ENCODE results near the gene COPG1.

DNA sequence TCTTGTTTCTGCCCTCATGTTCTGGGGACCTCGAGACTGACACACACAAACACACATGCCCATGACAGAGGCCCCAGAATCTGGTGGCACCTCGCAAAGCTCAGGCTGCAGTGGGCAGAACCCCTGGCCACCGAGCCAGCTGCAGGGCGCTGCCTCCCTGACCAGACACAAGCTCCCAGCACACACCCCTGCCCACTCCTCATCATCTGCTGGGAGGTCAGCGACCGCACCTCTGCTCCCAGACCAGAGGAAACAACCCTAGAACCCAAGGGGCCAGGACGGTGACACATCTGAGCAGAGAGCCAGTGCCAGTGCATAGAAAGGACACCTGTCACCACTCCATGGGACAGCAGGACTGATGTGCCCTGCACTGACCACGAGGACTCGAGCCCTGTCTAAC is 72.5 kb downstream of the COPG1 start:
- TF ChIP-seq CTCF (conservative IDR thresholded peaks at IDR 0.05; ENCODE audit: low read depth, low read length) (no peak), POLR2A (IDR thresholded peaks at IDR 0.05; ENCODE audit: low read depth, low read length) (no peak), BHLHE40 (IDR thresholded peaks at IDR 0.05; ENCODE audit: low read depth, low read length) (no peak), MXI1 (IDR thresholded peaks at IDR 0.05; ENCODE audit: borderline replicate concordance, low read depth, low read length) (no peak), SMC3 (IDR thresholded peaks at IDR 0.05; ENCODE audit: low read depth, low read length) (no peak), RAD21 (IDR thresholded peaks at IDR 0.05; ENCODE audit: low read length) (no peak), MAZ (IDR thresholded peaks at IDR 0.05; ENCODE audit: borderline replicate concordance, low read depth, low read length) (no peak), RCOR1 (IDR thresholded peaks at IDR 0.05; ENCODE audit: insufficient replicate concordance, low read length) (no peak), RFX5 (IDR thresholded peaks at IDR 0.05; ENCODE audit: low read depth, low read length) (no peak), CEBPB (IDR thresholded peaks at IDR 0.05; ENCODE audit: low read depth, low read length) (no peak), MAFK (IDR thresholded peaks at IDR 0.05; ENCODE audit: low read depth, low read length) (no peak), FOS (IDR thresholded peaks at IDR 0.05; ENCODE audit: low read depth, low read length) (no peak)
- TF ChIP-seq, protein P1, sequence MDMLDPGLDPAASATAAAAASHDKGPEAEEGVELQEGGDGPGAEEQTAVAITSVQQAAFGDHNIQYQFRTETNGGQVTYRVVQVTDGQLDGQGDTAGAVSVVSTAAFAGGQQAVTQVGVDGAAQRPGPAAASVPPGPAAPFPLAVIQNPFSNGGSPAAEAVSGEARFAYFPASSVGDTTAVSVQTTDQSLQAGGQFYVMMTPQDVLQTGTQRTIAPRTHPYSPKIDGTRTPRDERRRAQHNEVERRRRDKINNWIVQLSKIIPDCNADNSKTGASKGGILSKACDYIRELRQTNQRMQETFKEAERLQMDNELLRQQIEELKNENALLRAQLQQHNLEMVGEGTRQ (IDR thresholded peaks at IDR 0.05; ENCODE audit: low read depth, low read length): no peak
- TF ChIP-seq, protein P2, sequence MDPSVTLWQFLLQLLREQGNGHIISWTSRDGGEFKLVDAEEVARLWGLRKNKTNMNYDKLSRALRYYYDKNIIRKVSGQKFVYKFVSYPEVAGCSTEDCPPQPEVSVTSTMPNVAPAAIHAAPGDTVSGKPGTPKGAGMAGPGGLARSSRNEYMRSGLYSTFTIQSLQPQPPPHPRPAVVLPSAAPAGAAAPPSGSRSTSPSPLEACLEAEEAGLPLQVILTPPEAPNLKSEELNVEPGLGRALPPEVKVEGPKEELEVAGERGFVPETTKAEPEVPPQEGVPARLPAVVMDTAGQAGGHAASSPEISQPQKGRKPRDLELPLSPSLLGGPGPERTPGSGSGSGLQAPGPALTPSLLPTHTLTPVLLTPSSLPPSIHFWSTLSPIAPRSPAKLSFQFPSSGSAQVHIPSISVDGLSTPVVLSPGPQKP (IDR thresholded peaks at IDR 0.05; ENCODE audit: borderline replicate concordance, low read depth, low read length): no peak

Measured in IMR-90 (cell line).